ENCODE results near the gene TBCK. TPM values are rescaled to one million over a fixed set of nuclear protein-coding genes. Genes with fewer than 3 reads are reported as not detected.

The TBCK gene
- total RNA-seq, 1 donor: 68.8 TPM

GRCh38 chr4:106105697-106106096 is 210.3 kb downstream of the TBCK start:
- Histone ChIP-seq H2AFZ (ENCODE audit: low read length) (no peak overlapping the region), H3K9me3 (ENCODE audit: low read depth, low read length) (peaks cover 2% of the 10 kb centered on the region), H3K27me3 (ENCODE audit: insufficient read depth, low read length) (no peaks in the 10 kb centered on the region), H4K20me1 (ENCODE audit: insufficient read depth, low read length) (no peaks in the 10 kb centered on the region), H3K4me1 (ENCODE audit: insufficient read depth, low read length) (no peaks in the 10 kb centered on the region), H3K79me2 (ENCODE audit: insufficient read depth, low read length) (no peaks in the 10 kb centered on the region), H3K4me3 (ENCODE audit: insufficient read depth, low read length) (no peak overlapping the region), H3K4me2 (ENCODE audit: insufficient read depth, low read length) (no peak overlapping the region), H3K36me3 (ENCODE audit: insufficient read depth, low read length) (peaks cover 4% of the 10 kb centered on the region), H3K27ac (ENCODE audit: low read depth, low read length) (no peak overlapping the region)
- TF ChIP-seq CTCF (IDR thresholded peaks at IDR 0.05; ENCODE audit: extremely low read depth, low read depth, low read length): no peak
- DNase-seq (ENCODE audit: insufficient read length, low spot score, missing footprints): no peak

GRCh38 chr4:106104276-106104675 is 211.7 kb downstream of the TBCK start:
- no peak for TF ChIP-seq CTCF (IDR thresholded peaks at IDR 0.05; ENCODE audit: extremely low read depth, low read depth, low read length)
- H3K9me3 ChIP-seq (ENCODE audit: low read depth, low read length): no peaks in the 10 kb centered on the region
- no peaks in the 10 kb centered on the region for H3K79me2 ChIP-seq (ENCODE audit: insufficient read depth, low read length)
- no peak overlapping the region for H3K4me2 ChIP-seq (ENCODE audit: insufficient read depth, low read length)
- H4K20me1 ChIP-seq (ENCODE audit: insufficient read depth, low read length): no peaks in the 10 kb centered on the region
- no peak overlapping the region for H3K27ac ChIP-seq (ENCODE audit: low read depth, low read length)
- peaks cover 4% of the 10 kb centered on the region for H3K36me3 ChIP-seq (ENCODE audit: insufficient read depth, low read length)
- no peak overlapping the region for H2AFZ ChIP-seq (ENCODE audit: low read length)
- H3K27me3 ChIP-seq (ENCODE audit: insufficient read depth, low read length): no peaks in the 10 kb centered on the region
- H3K4me1 ChIP-seq (ENCODE audit: insufficient read depth, low read length): no peaks in the 10 kb centered on the region
- H3K4me3 ChIP-seq (ENCODE audit: insufficient read depth, low read length): no peak overlapping the region
- DNase-seq (ENCODE audit: insufficient read length, low spot score, missing footprints): no peak

GRCh38 chr4:106096454-106096853 is 219.6 kb downstream of the TBCK start:
- Histone ChIP-seq H4K20me1 (ENCODE audit: insufficient read depth, low read length) (no peaks in the 10 kb centered on the region), H3K27ac (ENCODE audit: low read depth, low read length) (no peak overlapping the region), H3K4me2 (ENCODE audit: insufficient read depth, low read length) (no peak overlapping the region), H3K9me3 (ENCODE audit: low read depth, low read length) (no peaks in the 10 kb centered on the region), H2AFZ (ENCODE audit: low read length) (no peak overlapping the region), H3K27me3 (ENCODE audit: insufficient read depth, low read length) (no peaks in the 10 kb centered on the region), H3K4me3 (ENCODE audit: insufficient read depth, low read length) (no peak overlapping the region), H3K79me2 (ENCODE audit: insufficient read depth, low read length) (no peaks in the 10 kb centered on the region), H3K4me1 (ENCODE audit: insufficient read depth, low read length) (no peaks in the 10 kb centered on the region), H3K36me3 (ENCODE audit: insufficient read depth, low read length) (no peaks in the 10 kb centered on the region)
- no peak for TF ChIP-seq CTCF (IDR thresholded peaks at IDR 0.05; ENCODE audit: extremely low read depth, low read depth, low read length)
- DNase-seq (ENCODE audit: insufficient read length, low spot score, missing footprints): no peak

GRCh38 chr4:106095408-106095807 is 220.6 kb downstream of the TBCK start:
- Histone ChIP-seq H3K4me1 (ENCODE audit: insufficient read depth, low read length) (no peaks in the 10 kb centered on the region), H3K4me3 (ENCODE audit: insufficient read depth, low read length) (no peak overlapping the region), H3K36me3 (ENCODE audit: insufficient read depth, low read length) (peaks cover 9% of the 10 kb centered on the region), H3K9me3 (ENCODE audit: low read depth, low read length) (peaks cover 3% of the 10 kb centered on the region), H3K4me2 (ENCODE audit: insufficient read depth, low read length) (no peak overlapping the region), H3K27ac (ENCODE audit: low read depth, low read length) (no peak overlapping the region), H3K79me2 (ENCODE audit: insufficient read depth, low read length) (no peaks in the 10 kb centered on the region), H3K27me3 (ENCODE audit: insufficient read depth, low read length) (no peaks in the 10 kb centered on the region), H2AFZ (ENCODE audit: low read length) (no peak overlapping the region), H4K20me1 (ENCODE audit: insufficient read depth, low read length) (no peaks in the 10 kb centered on the region)
- DNase-seq (ENCODE audit: insufficient read length, low spot score, missing footprints): no peak
- TF ChIP-seq CTCF (IDR thresholded peaks at IDR 0.05; ENCODE audit: extremely low read depth, low read depth, low read length): no peak

Measured in osteoblast (primary cell).